Prostate gland (tissue), 2 donors: ENCODE data around the gene USP51.
"Not testable (repeated sequence)": the region's sequence is repeated elsewhere in the genome, so short reads cannot be mapped to it uniquely, and the experiment has no call there.

Experiments used
- POLR2A ChIP-seq: fragments of 450-650 bp; IDR thresholded peaks from one replicate; pipeline ENCODE4 v1.6.1; 2016; ENCODE audit warnings: antibody characterized with exemption, mild to moderate bottlenecking
- POLR2AphosphoS5 ChIP-seq: sonication (generic); formaldehyde crosslinking; IDR thresholded peaks from one replicate; pipeline ENCODE4 v1.6.1; 2017; ENCODE audit warnings: antibody characterized with exemption
- TF ChIP-seq, protein P1 (sequence below), 4 experiments: fragments of 200-600 bp in 2 of 4; fragments of 450-650 bp in 2 of 4; sonication (generic) in 2 of 4; IDR thresholded peaks; 1 replicate in 3 of 4; 2 replicates in 1 of 4; pipeline ENCODE4 v1.5.1; 2016 to 2019; ENCODE audit warnings: antibody characterized with exemption in 4 of 4, mild to moderate bottlenecking in 2 of 4, moderate library complexity in 2 of 4

DNA sequence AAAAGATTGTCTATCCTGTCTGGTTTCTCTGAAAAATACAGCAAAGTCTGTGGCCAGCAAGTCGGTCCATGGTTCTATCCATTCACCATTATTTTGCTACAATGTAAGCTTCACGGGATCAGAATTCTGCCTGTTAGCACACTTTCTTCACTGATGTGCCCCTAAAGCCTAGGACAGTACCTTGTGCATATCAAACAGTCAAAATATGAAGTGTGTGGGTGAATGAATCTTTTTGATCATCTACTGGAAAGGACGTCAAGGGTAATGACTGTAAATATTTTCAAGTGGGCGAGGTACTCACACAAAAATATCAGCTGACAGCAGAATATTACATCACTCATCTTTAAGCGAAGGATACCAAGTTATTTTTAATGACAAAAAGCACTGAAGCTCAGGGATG lies 24.5 kb downstream of the USP51 start:
- TF ChIP-seq, protein P1, sequence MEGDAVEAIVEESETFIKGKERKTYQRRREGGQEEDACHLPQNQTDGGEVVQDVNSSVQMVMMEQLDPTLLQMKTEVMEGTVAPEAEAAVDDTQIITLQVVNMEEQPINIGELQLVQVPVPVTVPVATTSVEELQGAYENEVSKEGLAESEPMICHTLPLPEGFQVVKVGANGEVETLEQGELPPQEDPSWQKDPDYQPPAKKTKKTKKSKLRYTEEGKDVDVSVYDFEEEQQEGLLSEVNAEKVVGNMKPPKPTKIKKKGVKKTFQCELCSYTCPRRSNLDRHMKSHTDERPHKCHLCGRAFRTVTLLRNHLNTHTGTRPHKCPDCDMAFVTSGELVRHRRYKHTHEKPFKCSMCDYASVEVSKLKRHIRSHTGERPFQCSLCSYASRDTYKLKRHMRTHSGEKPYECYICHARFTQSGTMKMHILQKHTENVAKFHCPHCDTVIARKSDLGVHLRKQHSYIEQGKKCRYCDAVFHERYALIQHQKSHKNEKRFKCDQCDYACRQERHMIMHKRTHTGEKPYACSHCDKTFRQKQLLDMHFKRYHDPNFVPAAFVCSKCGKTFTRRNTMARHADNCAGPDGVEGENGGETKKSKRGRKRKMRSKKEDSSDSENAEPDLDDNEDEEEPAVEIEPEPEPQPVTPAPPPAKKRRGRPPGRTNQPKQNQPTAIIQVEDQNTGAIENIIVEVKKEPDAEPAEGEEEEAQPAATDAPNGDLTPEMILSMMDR (IDR thresholded peaks at IDR 0.05) = not testable (repeated sequence)
- not testable (repeated sequence) for TF ChIP-seq POLR2AphosphoS5, POLR2A
